H4 (cell line): ENCODE measurements around the gene PIWIL4. TPM values are rescaled to one million over a fixed set of nuclear protein-coding genes. Genes with fewer than 3 reads are reported as not detected.
A peak's percentile ranks its signal among the peaks of the same experiment; 100 is the strongest.
"Not testable (repeated sequence)": the region's sequence is repeated elsewhere in the genome, so short reads cannot be mapped to it uniquely, and the experiment has no call there.

ENCODE experiments used
- DNase-seq: peaks from one replicate; pipeline ENCODE4 v3.0.0-alpha.2; 2015; ENCODE audit warnings: low spot score
- total RNA-seq: library from RNA; depleted of rRNA; stranded (reverse); fragments of >200 nt; shearing (Covaris generic); gene quantifications from 2 replicates; pipeline ENCODE4 v1.2.3, GENCODE V29; 2014

PIWIL4 gene
- total RNA-seq, 1 experiment from 2014 or later, result not detected

DNA sequence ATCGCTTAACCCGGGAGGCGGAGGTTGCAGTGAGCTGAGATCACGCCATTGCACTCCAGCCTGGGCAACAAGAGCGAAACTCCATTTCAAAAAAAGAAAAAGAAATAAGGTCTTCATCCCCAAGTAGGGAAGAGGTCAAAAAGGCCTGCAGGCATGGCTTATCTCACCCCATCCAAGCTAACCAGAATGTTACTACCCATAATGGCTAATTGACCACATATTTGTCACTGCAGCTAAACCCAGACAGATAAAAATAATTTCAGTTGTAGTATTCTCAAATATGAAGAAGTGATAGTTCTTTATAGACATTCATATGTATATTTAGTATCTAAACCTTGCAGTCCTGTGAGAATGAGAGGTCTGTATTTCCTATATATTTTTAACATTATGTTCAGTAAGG is 17.8 kb downstream of the PIWIL4 start:
- no peak for DNase-seq

GRCh38 chr11:94585399-94585798 is 18.2 kb downstream of the PIWIL4 start:
- no peak for DNase-seq

GRCh38 chr11:94586546-94586945 is 19.4 kb downstream of the PIWIL4 start:
- DNase-seq, result no peak

- DNase-seq, result no peak
Observed at GRCh38 chr11:94586978-94587377, 19.8 kb downstream of the PIWIL4 start.

GRCh38 chr11:94588366-94588942 is 21.3 kb downstream of the PIWIL4 start:
- no peak for DNase-seq

DNA sequence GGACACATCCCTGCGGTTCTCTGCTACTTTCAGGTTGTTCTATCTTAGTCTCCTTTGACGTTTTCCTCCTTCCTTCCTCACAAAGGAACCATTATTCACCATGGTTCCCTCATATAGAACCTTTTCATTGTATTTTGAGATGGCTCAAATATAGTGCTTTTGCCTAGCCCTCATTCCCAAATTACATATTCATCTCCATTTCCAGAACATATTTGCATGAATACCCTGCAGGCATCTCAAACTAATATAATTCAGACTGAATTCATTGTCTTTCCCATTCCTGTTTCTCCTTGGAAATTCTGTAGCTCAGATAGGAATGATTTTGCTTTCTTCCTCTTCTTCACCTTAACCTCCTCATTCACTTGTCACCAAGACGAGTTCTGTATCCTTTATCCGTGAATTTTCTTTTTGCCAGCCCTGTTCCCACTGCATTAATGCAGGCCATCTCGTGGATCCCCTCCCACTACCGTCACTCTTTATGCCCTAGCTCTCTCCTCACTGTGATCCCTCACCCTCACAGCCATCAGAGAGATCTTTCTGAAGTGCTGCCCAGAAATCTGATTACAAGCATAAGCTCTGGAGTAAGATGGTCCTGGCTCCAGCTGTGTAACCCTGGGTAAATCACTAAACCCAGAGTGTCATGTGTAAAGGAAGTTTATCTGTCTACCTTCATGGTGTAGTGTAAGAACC is 23.3 kb downstream of the PIWIL4 start:
- DNase-seq, result no peak

GRCh38 chr11:94593030-94593429 is 25.9 kb downstream of the PIWIL4 start:
- no peak for DNase-seq

- no peak for DNase-seq
Observed at GRCh38 chr11:94595076-94595475, 27.9 kb downstream of the PIWIL4 start.

DNA sequence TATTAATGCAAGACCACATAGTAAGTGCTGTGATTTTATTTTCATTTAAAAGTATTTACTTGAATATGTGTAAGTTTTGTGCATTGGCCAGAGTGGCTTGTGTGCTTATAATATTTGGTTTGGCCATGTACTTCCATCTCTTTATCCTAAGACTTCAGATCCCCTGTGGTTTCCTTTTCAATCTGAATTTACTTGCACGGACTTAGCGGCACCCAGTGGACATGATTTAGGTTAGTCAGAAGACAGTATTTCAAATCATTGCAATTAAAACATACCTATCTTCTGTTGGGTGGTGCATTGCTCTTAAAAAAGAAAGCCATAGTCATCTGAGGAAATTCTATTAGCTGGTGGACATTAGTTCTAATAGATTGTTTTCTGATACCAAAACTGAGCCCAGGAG is 30.7 kb downstream of the PIWIL4 start:
- DNase-seq, result no peak

DNA sequence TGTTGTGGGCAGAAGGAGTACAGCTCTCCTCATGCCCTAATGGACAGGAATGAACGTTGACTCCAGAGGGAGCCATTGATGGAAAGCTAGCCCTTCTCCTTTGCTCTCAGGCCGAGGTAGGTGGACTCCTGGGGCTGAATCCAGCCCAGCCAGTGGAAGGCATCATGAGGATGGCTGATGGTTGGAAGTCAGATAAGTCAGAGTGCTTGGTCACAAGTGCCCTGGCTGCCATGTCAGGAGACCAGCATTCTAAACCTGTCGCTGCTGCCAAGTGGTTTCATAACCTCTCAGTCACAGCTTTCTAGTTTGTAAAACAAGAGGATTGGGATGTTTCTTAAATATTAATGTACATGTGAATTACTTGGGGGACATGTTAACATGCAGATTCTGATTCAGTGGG is 32.3 kb downstream of the PIWIL4 start:
- DNase-seq, result no peak

DNA sequence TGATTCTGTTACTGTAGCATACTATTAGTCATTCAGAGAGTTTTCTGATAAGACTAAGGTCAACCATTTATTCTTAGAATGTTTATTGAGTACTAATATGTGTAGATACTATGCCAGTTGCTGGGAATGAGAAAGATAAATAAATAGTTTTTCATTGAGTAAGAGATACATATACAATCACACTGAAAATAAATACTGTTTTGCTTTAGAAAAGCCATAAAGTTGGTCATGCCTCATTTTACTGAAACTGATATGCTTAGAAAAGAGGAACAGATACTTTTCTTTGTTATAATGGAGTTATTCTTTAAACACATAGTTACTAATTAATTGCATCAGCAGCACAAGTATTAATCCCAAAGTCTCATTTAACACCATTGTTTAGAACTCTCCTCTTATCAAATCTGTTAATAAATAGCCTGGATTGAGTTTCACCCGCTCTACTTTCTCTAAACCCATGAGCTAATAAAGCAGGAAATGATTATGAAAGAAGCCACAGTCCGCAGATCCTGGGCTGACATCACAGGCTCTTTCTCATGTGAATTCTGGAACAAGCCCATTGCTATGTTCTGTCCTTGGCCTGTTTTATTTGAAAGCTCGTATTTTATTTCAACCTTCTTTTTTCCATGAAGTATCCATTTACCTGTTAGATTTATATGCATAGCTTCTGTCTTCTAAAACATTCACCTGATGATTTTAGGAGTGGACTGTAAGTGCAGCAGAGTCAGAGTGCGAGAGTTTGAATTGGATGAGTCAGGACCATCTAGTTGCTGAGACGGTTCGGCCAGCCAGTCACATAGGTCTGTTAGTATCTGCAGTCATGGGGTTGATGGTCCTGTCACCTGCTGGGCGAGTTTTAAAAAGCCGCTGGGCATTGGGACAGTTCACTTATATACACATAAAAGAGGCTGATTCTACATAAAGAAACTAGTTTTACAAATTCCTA is 35.5 kb downstream of the PIWIL4 start:
- peak; percentile 61 for DNase-seq

GRCh38 chr11:94603587-94603986 is 36.4 kb downstream of the PIWIL4 start:
- no peak for DNase-seq

GRCh38 chr11:94604482-94604881 is 37.3 kb downstream of the PIWIL4 start:
- DNase-seq, result no peak

DNA sequence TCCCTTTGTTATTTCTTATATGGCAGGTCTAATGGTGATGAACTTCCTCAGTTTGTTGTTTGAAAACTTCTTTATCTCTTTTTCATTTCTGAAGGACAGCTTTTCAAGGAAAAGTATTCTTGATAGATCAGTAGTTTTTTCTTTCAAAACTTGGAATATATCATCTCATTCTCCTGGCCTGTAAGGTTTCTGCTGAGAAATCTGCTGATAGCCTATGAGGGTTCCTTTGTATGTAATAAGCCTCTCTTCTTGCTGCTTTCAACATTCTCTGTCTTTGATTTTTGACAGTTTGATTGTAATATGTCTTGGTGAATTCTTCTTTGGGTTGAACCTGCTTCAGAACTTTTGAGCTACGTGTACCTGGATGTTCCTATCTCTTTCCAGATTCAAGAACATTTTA is 46.0 kb downstream of the PIWIL4 start:
- DNase-seq, result no peak

DNA sequence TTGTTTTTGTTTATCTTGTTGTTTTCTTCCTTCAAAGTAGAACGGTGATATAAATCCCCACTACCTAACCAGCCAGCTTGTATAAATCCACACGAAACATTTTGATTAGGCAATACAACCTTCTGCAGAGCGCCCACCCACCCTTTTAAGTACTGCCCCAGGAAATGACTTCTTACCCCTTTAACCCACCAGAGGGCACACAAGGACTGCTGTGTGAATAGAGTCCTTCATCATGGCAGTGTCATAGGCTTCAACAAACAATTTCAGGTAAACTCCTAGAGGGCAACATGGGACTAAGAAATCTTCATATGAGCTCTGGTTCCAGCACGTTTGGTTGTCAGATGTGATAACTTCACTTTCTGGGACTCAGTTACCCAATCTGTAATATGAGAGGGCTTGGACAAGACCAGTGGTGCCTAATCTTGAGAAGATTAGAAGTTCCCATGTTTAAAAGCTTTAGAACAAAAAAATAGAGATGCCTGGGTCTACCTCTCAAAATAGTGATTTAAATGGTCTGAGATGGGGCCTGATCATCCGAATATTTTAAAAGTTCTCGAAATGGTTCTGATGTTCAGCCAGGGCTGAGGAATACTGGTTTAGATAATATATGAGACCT is 56.1 kb downstream of the PIWIL4 start:
- peak; percentile 75 for DNase-seq

- DNase-seq, result not testable (repeated sequence)
Observed at GRCh38 chr11:94625422-94625821, 58.3 kb downstream of the PIWIL4 start.

DNA sequence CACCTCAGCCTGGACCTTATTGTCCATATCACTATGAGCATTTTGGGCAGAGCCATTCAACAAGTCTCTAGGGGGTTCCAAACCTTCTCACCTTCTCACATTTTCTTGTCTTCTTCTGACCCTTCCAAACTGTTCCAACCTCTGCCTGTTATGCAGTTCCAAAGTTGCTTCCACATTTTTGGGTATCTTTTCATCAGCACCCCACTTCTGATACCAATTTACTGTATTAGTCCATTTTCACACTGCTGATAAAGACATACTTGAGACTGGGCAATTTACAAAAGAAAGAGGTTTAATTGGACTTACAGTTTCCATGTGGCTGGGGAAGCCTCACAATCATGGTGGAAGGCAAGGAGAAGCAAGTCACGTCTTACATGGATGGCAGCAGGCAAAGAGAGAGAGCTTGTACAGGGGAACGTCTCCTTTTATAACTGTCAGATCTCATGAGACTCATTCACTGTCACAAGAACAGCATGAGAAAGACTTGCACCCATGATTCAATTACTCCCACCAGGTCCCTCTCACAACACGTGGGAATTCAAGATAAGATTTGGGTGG is 59.9 kb downstream of the PIWIL4 start:
- DNase-seq, result not testable (repeated sequence)

DNA sequence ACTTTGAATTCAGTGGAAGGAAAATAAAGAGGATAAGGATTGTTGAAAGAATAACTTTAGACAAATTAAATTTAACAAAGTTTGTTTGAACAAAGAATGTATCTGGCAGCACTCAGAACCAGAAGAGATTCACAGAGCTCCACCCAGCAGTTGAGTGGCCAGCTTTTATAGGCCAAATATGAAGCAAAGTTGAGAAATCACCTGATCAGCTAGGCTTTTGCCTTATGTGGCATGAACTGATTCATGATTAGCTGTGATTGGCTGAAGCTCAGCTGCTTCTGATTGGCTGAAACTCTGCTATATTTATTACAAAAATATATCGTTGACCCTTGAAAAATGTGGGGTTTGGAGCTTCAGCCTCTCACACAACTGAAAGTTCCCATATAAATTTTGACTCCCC is 62.6 kb downstream of the PIWIL4 start:
- DNase-seq, result no peak

DNA sequence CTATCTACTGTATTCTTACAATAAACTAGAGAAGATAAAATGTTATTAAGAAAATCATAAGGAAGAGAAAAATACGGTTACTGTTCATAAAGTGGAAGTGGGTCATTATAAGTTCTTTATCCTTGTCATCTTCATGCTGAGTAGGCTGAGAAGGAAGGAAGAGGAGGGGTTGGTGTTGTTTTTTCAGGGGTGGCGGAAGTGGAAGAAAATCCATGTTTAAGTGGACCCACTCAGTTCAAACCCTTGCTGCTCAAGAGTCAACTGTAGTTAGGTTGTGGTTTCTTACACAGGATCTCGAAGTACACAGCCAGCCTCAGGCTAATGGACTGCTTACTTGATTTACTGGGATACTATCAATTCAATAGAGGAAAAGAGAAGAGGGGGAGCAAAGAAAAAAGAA is 63.1 kb downstream of the PIWIL4 start:
- no peak for DNase-seq

DNA sequence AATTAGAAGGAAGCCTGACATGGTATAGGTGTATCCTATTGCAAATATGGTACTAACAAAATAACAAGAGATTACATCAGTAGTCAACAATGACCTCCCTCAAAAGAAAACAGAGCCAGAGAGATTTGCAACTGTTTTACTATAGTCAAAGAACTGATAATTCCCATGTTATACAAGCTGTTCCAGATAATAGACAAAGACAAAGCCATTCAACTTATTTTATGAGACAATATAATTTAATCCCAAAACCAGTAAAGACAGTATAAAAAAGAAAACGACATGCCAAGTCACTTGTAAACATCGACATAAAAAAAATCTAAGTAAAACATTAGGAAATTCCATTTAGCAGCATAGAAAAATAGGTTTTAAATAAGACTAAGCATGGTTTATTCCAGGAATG is 65.2 kb downstream of the PIWIL4 start:
- DNase-seq, result no peak

DNA sequence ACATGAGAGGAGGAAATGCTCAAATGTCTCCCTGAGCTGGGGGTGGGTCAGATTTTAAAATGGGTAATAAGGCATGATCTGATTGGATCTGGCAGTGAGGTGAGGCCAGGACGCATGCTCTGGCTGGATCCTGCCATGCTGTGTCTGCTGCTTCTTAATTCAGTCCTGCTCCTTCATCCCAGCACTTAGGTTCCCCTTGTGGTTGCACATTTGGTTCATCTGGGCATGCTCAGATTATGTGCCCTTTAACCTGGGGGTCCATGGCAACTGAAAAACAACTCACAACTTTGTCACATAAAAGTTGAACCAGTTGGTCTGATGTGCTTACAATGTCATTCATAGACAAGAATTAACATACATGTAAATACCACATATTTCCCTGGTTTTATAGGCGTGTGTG is 67.9 kb downstream of the PIWIL4 start:
- no peak for DNase-seq

- DNase-seq, result no peak
Observed at GRCh38 chr11:94636388-94636949, 69.3 kb downstream of the PIWIL4 start.
